GM23338 (cell line): ENCODE results near the gene PRR23A. TPM values are rescaled to one million over a fixed set of nuclear protein-coding genes. Genes with fewer than 3 reads are reported as not detected.

Experiments used
- ATAC-seq: fragments of 200-7000 bp; cut with Tn5 transposase; 3 replicates; pipeline ENCODE4 v1.9.1; 2020
- DNase-seq: peaks from one replicate; pipeline ENCODE4 v3.0.0-alpha.2; 2015; ENCODE audit warnings: low spot score
- H2AFZ ChIP-seq: fragments of 200-600 bp; sonication (generic); 2 replicates; pipeline ENCODE4 v1.8.0; 2016; ENCODE audit warnings: antibody characterized with exemption, mild to moderate bottlenecking, moderate library complexity
- H3F3A ChIP-seq: fragments of 200-600 bp; sonication (generic); replicated peaks from 2 replicates; pipeline ENCODE4 v1.8.0; 2017; ENCODE audit warnings: antibody characterized with exemption, mixed run types, low read depth
- H3K27ac ChIP-seq: fragments of 200-600 bp; sonication (generic); 2 replicates; pipeline ENCODE4 v1.6.1; 2016; ENCODE audit warnings: low read depth
- H3K27me3 ChIP-seq: fragments of 200-600 bp; sonication (generic); 2 replicates; pipeline ENCODE4 v1.8.0; 2016; ENCODE audit warnings: mild to moderate bottlenecking, mixed run types, moderate library complexity; ENCODE audit not compliant: insufficient read depth
- H3K36me3 ChIP-seq: fragments of 200-600 bp; sonication (generic); 2 replicates; pipeline ENCODE4 v1.8.0; 2016; ENCODE audit warnings: mild to moderate bottlenecking; ENCODE audit not compliant: insufficient read depth
- H3K4me1 ChIP-seq: fragments of 200-600 bp; sonication (generic); 2 replicates; pipeline ENCODE4 v1.8.0; 2016; ENCODE audit warnings: mild to moderate bottlenecking, moderate library complexity; ENCODE audit not compliant: insufficient read depth
- H3K4me2 ChIP-seq: fragments of 200-600 bp; sonication (generic); 2 replicates; pipeline ENCODE4 v1.7.1; 2017; ENCODE audit warnings: mixed run types
- H3K4me3 ChIP-seq: fragments of 200-600 bp; sonication (generic); 2 replicates; pipeline ENCODE4 v1.6.1; 2016; ENCODE audit warnings: mixed run types
- H3K79me2 ChIP-seq: fragments of 200-600 bp; sonication (generic); replicated peaks from 2 replicates; pipeline ENCODE4 v1.8.0; 2017; ENCODE audit warnings: mild to moderate bottlenecking; ENCODE audit not compliant: insufficient read depth
- H3K9me2 ChIP-seq: fragments of 200-600 bp; sonication (generic); 2 replicates; pipeline ENCODE4 v1.8.0; 2017; ENCODE audit not compliant: insufficient read depth
- H4K20me1 ChIP-seq: fragments of 200-600 bp; sonication (generic); replicated peaks from 2 replicates; pipeline ENCODE4 v1.8.0; 2017; ENCODE audit warnings: mild to moderate bottlenecking; ENCODE audit not compliant: insufficient read depth
- H3K27ac Mint-ChIP-seq: 2 replicates; pipeline ENCODE4 v1.8.0; 2020; ENCODE audit warnings: inconsistent platforms, mild to moderate bottlenecking, moderate library complexity, mixed read lengths
- H3K27me3 Mint-ChIP-seq: 3 replicates; pipeline ENCODE4 v1.8.0; 2022; ENCODE audit warnings: low read depth, mild to moderate bottlenecking, moderate library complexity, mixed read lengths, inconsistent platforms; ENCODE audit not compliant: insufficient read depth, poor library complexity
- H3K36me3 Mint-ChIP-seq: 3 replicates; pipeline ENCODE4 v1.8.0; 2021; ENCODE audit warnings: low read depth, mild to moderate bottlenecking, inconsistent platforms, moderate library complexity, mixed read lengths
- H3K4me1 Mint-ChIP-seq: 3 replicates; pipeline ENCODE4 v1.8.0; 2020; ENCODE audit warnings: mild to moderate bottlenecking, inconsistent platforms, mixed read lengths
- H3K4me3 Mint-ChIP-seq: 3 replicates; pipeline ENCODE4 v1.8.0; 2021; ENCODE audit warnings: moderate library complexity, mild to moderate bottlenecking, inconsistent platforms, mixed read lengths
- H3K9me3 Mint-ChIP-seq: 3 replicates; pipeline ENCODE4 v1.8.0; 2020; ENCODE audit warnings: moderate library complexity, mild to moderate bottlenecking, inconsistent platforms, mixed read lengths
- CREB1 ChIP-seq: fragments of 250-450 bp; sonication (Bioruptor Pico); IDR thresholded peaks from 2 replicates; pipeline ENCODE4 v1.5.0; 2020; ENCODE audit warnings: low read depth, mild to moderate bottlenecking, moderate library complexity
- EZH2 ChIP-seq: fragments of 200-600 bp; sonication (generic); IDR thresholded peaks from one replicate; pipeline ENCODE4 v1.8.0; 2017; ENCODE audit warnings: antibody characterized with exemption, mild to moderate bottlenecking, low read depth; ENCODE audit not compliant: unreplicated experiment
- EZH2phosphoT487 ChIP-seq: fragments of 200-600 bp; sonication (generic); IDR thresholded peaks from one replicate; pipeline ENCODE4 v1.8.1; 2018; ENCODE audit warnings: antibody characterized with exemption; ENCODE audit not compliant: unreplicated experiment
- JUNB ChIP-seq: IDR thresholded peaks from one replicate; pipeline ENCODE4 v1.6.1; 2016; ENCODE audit warnings: antibody characterized with exemption; ENCODE audit not compliant: unreplicated experiment
- NANOG ChIP-seq: IDR thresholded peaks from 2 replicates; pipeline ENCODE4 v1.6.1; 2016; ENCODE audit warnings: antibody characterized with exemption, borderline replicate concordance
- POLR2AphosphoS5 ChIP-seq: IDR thresholded peaks from 2 replicates; pipeline ENCODE4 v1.6.1; 2016; ENCODE audit warnings: antibody characterized with exemption, low read depth
- STAT1 ChIP-seq: IDR thresholded peaks from one replicate; pipeline ENCODE4 v1.6.1; 2016; ENCODE audit warnings: antibody characterized with exemption; ENCODE audit not compliant: unreplicated experiment
- ZNF114 ChIP-seq: fragments of 250-450 bp; sonication (Bioruptor Pico); IDR thresholded peaks from 2 replicates; pipeline ENCODE4 v1.5.0; 2020; ENCODE audit warnings: mild to moderate bottlenecking, moderate library complexity
- ZNF331 ChIP-seq: fragments of 250-450 bp; sonication (Bioruptor Pico); IDR thresholded peaks from 2 replicates; pipeline ENCODE4 v1.5.0; 2020; ENCODE audit warnings: low read depth, mild to moderate bottlenecking, moderate library complexity
- polyA plus RNA-seq: library from polyadenylated mRNA; unstranded; fragments of >200 nt; fragmentation: Nextera tagmentation; extraction: Ambion mirVana; gene quantifications from 2 replicates; pipeline ENCODE4 v1.2.1, GENCODE V29; 2016
- total RNA-seq: library from RNA; depleted of rRNA; stranded (reverse); fragments of >200 nt; shearing (Covaris generic); gene quantifications from 2 replicates; pipeline ENCODE4 v1.2.3, GENCODE V29; 2014
- TF ChIP-seq, protein P1 (sequence below): fragments of 250-450 bp; sonication (Bioruptor Pico); IDR thresholded peaks from 2 replicates; pipeline ENCODE4 v1.5.0; 2020; ENCODE audit warnings: mild to moderate bottlenecking, moderate library complexity
- TF ChIP-seq, protein P2 (sequence below): IDR thresholded peaks from 2 replicates; pipeline ENCODE4 v1.6.1; 2016; ENCODE audit warnings: antibody characterized with exemption
- TF ChIP-seq, protein P3 (sequence below): IDR thresholded peaks from one replicate; pipeline ENCODE4 v1.6.1; 2018; ENCODE audit warnings: antibody characterized with exemption; ENCODE audit not compliant: unreplicated experiment
- TF ChIP-seq, protein P4 (sequence below), 2 experiments: fragments of 200-600 bp in 1 of 2; sonication (generic) in 1 of 2; conservative IDR thresholded peaks; 2 replicates each; pipeline versions ENCODE4 v1.5.1 to v1.6.1; 2016 to 2017; ENCODE audit warnings: antibody characterized with exemption in 2 of 2, low read depth in 2 of 2, mild to moderate bottlenecking in 2 of 2, moderate library complexity in 1 of 2

PRR23A gene
- total and polyA plus RNA-seq, 2 experiments from 2014 or later: not detected

DNA sequence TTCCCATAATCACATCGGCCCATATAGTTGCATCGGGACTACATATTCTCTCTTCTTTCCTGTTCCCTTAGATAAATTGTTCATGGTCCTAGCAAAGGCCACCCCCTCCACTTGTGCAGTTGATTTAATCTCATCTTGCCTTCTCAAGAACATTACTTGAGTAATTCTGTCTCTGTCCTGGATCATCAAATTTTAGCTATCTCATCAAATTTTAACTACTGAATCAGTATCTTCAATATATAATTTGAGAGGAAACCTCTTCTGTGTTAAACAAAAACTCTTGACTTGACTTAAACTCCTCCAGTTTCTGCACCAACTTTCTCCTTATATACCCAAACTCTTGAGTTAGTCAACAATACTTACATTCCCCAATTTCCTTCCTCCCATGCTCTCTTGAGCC lies 18.9 kb upstream of the PRR23A start:
- Histone ChIP-seq H3K9me2 (no peaks in the 10 kb centered on the region), H3F3A (no peaks in the 10 kb centered on the region), H3K27me3 (no peaks in the 10 kb centered on the region), H4K20me1 (no peaks in the 10 kb centered on the region), H3K36me3 (no peaks in the 10 kb centered on the region), H3K4me1 (no peaks in the 10 kb centered on the region), H3K4me3 (no peak overlapping the region), H3K4me2 (no peak overlapping the region), H2AFZ (no peak overlapping the region), H3K27ac (no peak overlapping the region), H3K79me2 (no peaks in the 10 kb centered on the region)
- peaks cover 14% of the 10 kb centered on the region; the same call in 2 of the 3 replicates for H3K9me3 Mint-ChIP-seq
- TF ChIP-seq, protein P1, sequence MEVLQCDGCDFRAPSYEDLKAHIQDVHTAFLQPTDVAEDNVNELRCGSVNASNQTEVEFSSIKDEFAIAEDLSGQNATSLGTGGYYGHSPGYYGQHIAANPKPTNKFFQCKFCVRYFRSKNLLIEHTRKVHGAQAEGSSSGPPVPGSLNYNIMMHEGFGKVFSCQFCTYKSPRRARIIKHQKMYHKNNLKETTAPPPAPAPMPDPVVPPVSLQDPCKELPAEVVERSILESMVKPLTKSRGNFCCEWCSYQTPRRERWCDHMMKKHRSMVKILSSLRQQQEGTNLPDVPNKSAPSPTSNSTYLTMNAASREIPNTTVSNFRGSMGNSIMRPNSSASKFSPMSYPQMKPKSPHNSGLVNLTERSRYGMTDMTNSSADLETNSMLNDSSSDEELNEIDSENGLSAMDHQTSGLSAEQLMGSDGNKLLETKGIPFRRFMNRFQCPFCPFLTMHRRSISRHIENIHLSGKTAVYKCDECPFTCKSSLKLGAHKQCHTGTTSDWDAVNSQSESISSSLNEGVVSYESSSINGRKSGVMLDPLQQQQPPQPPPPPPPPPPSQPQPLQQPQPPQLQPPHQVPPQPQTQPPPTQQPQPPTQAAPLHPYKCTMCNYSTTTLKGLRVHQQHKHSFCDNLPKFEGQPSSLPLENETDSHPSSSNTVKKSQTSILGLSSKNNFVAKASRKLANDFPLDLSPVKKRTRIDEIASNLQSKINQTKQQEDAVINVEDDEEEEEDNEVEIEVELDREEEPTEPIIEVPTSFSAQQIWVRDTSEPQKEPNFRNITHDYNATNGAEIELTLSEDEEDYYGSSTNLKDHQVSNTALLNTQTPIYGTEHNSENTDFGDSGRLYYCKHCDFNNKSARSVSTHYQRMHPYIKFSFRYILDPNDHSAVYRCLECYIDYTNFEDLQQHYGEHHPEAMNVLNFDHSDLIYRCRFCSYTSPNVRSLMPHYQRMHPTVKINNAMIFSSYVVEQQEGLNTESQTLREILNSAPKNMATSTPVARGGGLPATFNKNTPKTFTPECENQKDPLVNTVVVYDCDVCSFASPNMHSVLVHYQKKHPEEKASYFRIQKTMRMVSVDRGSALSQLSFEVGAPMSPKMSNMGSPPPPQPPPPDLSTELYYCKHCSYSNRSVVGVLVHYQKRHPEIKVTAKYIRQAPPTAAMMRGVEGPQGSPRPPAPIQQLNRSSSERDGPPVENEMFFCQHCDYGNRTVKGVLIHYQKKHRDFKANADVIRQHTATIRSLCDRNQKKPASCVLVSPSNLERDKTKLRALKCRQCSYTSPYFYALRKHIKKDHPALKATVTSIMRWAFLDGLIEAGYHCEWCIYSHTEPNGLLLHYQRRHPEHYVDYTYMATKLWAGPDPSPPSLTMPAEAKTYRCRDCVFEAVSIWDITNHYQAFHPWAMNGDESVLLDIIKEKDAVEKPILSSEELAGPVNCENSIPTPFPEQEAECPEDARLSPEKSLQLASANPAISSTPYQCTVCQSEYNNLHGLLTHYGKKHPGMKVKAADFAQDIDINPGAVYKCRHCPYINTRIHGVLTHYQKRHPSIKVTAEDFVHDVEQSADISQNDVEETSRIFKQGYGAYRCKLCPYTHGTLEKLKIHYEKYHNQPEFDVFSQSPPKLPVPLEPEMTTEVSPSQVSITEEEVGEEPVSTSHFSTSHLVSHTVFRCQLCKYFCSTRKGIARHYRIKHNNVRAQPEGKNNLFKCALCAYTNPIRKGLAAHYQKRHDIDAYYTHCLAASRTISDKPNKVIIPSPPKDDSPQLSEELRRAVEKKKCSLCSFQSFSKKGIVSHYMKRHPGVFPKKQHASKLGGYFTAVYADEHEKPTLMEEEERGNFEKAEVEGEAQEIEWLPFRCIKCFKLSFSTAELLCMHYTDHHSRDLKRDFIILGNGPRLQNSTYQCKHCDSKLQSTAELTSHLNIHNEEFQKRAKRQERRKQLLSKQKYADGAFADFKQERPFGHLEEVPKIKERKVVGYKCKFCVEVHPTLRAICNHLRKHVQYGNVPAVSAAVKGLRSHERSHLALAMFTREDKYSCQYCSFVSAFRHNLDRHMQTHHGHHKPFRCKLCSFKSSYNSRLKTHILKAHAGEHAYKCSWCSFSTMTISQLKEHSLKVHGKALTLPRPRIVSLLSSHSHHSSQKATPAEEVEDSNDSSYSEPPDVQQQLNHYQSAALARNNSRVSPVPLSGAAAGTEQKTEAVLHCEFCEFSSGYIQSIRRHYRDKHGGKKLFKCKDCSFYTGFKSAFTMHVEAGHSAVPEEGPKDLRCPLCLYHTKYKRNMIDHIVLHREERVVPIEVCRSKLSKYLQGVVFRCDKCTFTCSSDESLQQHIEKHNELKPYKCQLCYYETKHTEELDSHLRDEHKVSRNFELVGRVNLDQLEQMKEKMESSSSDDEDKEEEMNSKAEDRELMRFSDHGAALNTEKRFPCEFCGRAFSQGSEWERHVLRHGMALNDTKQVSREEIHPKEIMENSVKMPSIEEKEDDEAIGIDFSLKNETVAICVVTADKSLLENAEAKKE (CRISPR knock-in tag): no peak
- TF ChIP-seq EZH2: no peak
- no peak for TF ChIP-seq EZH2phosphoT487
- TF ChIP-seq, protein P2, sequence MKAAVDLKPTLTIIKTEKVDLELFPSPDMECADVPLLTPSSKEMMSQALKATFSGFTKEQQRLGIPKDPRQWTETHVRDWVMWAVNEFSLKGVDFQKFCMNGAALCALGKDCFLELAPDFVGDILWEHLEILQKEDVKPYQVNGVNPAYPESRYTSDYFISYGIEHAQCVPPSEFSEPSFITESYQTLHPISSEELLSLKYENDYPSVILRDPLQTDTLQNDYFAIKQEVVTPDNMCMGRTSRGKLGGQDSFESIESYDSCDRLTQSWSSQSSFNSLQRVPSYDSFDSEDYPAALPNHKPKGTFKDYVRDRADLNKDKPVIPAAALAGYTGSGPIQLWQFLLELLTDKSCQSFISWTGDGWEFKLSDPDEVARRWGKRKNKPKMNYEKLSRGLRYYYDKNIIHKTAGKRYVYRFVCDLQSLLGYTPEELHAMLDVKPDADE: no peak
- no peak for TF ChIP-seq CREB1 (CRISPR knock-in tag)
- no peak for TF ChIP-seq NANOG
- TF ChIP-seq, protein P3, sequence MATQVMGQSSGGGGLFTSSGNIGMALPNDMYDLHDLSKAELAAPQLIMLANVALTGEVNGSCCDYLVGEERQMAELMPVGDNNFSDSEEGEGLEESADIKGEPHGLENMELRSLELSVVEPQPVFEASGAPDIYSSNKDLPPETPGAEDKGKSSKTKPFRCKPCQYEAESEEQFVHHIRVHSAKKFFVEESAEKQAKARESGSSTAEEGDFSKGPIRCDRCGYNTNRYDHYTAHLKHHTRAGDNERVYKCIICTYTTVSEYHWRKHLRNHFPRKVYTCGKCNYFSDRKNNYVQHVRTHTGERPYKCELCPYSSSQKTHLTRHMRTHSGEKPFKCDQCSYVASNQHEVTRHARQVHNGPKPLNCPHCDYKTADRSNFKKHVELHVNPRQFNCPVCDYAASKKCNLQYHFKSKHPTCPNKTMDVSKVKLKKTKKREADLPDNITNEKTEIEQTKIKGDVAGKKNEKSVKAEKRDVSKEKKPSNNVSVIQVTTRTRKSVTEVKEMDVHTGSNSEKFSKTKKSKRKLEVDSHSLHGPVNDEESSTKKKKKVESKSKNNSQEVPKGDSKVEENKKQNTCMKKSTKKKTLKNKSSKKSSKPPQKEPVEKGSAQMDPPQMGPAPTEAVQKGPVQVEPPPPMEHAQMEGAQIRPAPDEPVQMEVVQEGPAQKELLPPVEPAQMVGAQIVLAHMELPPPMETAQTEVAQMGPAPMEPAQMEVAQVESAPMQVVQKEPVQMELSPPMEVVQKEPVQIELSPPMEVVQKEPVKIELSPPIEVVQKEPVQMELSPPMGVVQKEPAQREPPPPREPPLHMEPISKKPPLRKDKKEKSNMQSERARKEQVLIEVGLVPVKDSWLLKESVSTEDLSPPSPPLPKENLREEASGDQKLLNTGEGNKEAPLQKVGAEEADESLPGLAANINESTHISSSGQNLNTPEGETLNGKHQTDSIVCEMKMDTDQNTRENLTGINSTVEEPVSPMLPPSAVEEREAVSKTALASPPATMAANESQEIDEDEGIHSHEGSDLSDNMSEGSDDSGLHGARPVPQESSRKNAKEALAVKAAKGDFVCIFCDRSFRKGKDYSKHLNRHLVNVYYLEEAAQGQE: no peak
- no peak for TF ChIP-seq STAT1
- no peak for TF ChIP-seq JUNB
- no peak for TF ChIP-seq ZNF331
- TF ChIP-seq ZNF114 (CRISPR knock-in tag): no peak
- TF ChIP-seq, protein P4, sequence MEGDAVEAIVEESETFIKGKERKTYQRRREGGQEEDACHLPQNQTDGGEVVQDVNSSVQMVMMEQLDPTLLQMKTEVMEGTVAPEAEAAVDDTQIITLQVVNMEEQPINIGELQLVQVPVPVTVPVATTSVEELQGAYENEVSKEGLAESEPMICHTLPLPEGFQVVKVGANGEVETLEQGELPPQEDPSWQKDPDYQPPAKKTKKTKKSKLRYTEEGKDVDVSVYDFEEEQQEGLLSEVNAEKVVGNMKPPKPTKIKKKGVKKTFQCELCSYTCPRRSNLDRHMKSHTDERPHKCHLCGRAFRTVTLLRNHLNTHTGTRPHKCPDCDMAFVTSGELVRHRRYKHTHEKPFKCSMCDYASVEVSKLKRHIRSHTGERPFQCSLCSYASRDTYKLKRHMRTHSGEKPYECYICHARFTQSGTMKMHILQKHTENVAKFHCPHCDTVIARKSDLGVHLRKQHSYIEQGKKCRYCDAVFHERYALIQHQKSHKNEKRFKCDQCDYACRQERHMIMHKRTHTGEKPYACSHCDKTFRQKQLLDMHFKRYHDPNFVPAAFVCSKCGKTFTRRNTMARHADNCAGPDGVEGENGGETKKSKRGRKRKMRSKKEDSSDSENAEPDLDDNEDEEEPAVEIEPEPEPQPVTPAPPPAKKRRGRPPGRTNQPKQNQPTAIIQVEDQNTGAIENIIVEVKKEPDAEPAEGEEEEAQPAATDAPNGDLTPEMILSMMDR (conservative IDR thresholded peaks at IDR 0.05; ENCODE audit: low read depth in 2 of 2): no peak
- TF ChIP-seq POLR2AphosphoS5: no peak
- H3K4me1 Mint-ChIP-seq: no peaks in the 10 kb centered on the region
- no peaks in the 10 kb centered on the region; the same call in 2 of the 3 replicates for H3K36me3 Mint-ChIP-seq
- H3K27ac Mint-ChIP-seq: no peak overlapping the region
- no peak overlapping the region for H3K4me3 Mint-ChIP-seq
- DNase-seq (no peak), ATAC-seq (no peak)
- no peaks in the 10 kb centered on the region for H3K27me3 Mint-ChIP-seq
